B cell (primary cell): Measurements from ENCODE around the gene KREMEN2. TPM values are rescaled to one million over a fixed set of nuclear protein-coding genes. Genes with fewer than 3 reads are reported as not detected.

ENCODE experiments used
- ATAC-seq: fragments of 200-7000 bp; cut with Tn5 transposase; one replicate; pipeline ENCODE4 v1.10.0; 2021; ENCODE audit warnings: low read depth, mild to moderate bottlenecking, moderate number of reproducible peaks, moderate library complexity
- CTCF ChIA-PET: fragments of 350-600 bp; sonication (Branson Sonifier 250); formaldehyde crosslinking; loops from one replicate; lab custom pipeline; 2021; ENCODE audit warnings: antibody characterized with exemption, inconsistent platforms; lab: Charles Lee
- POLR2A ChIA-PET: fragments of 350-600 bp; sonication (Branson Sonifier 250); formaldehyde crosslinking; loops from one replicate; lab custom pipeline; 2021; ENCODE audit warnings: antibody characterized with exemption; lab: Charles Lee
- DNase-seq: peaks from one replicate; pipeline ENCODE4 v3.0.0; 2013
- H2AFZ ChIP-seq: 2 replicates; pipeline ENCODE4 v1.6.1; 2012; ENCODE audit warnings: mild to moderate bottlenecking, low read depth, low read length; ENCODE audit not compliant: insufficient read depth, poor library complexity, severe bottlenecking
- H3K27ac ChIP-seq, 2 donors: 1 replicate in 1 of 2; 2 replicates in 1 of 2; pipeline ENCODE4 v1.5.1; 2012 to 2013; ENCODE audit warnings: low read length in 2 of 2, mild to moderate bottlenecking in 2 of 2, moderate library complexity in 1 of 2
- H3K27me3 ChIP-seq, 4 experiments: fragments of 200-600 bp in 1 of 4; sonication (generic) in 1 of 4; replicated peaks in 1 of 4; 1 replicate in 2 of 4; 2 replicates in 2 of 4; pipeline versions ENCODE4 v1.6.1 to v1.7.0; 2013 to 2016; ENCODE audit warnings: low read length in 3 of 4, mild to moderate bottlenecking in 2 of 4, mixed read lengths in 1 of 4, moderate library complexity in 1 of 4; ENCODE audit not compliant: insufficient read depth in 4 of 4, control insufficient read depth in 3 of 4; ENCODE audit errors: control extremely low read depth in 1 of 4
- H3K36me3 ChIP-seq, 2 experiments: replicated peaks in 1 of 2; 1 replicate in 1 of 2; 2 replicates in 1 of 2; pipeline versions ENCODE4 v1.6.1 to v1.7.1; 2013; ENCODE audit warnings: low read length in 1 of 2; ENCODE audit not compliant: insufficient read depth in 2 of 2, control insufficient read depth in 1 of 2; ENCODE audit errors: control extremely low read depth in 1 of 2, extremely low read depth in 1 of 2
- H3K4me1 ChIP-seq, 2 donors: fragments of 200-600 bp in 1 of 2; sonication (generic) in 1 of 2; 1 replicate in 1 of 2; 2 replicates in 1 of 2; pipeline versions ENCODE4 v1.5.1 to v1.6.1; 2013 to 2017; ENCODE audit warnings: low read length in 2 of 2; ENCODE audit not compliant: control insufficient read depth in 2 of 2, insufficient read depth in 2 of 2
- H3K4me2 ChIP-seq: replicated peaks from 2 replicates; pipeline ENCODE3; 2012; ENCODE audit warnings: mild to moderate bottlenecking, low read depth, low read length; ENCODE audit not compliant: poor library complexity, severe bottlenecking
- H3K4me3 ChIP-seq, 5 experiments: fragments of 200-600 bp in 1 of 5; sonication (generic) in 1 of 5; 1 replicate in 3 of 5; 2 replicates in 2 of 5; pipeline versions ENCODE4 v1.5.1 to v1.7.0; 2011 to 2016; ENCODE audit warnings: low read length in 4 of 5, mild to moderate bottlenecking in 4 of 5, low read depth in 2 of 5, control low read depth in 1 of 5, moderate library complexity in 1 of 5; ENCODE audit not compliant: insufficient read depth in 1 of 5; ENCODE audit errors: control extremely low read depth in 1 of 5, extremely low read depth in 1 of 5
- H3K79me2 ChIP-seq: fragments of 200-600 bp; sonication (generic); one replicate; pipeline ENCODE4 v1.6.0; 2016; ENCODE audit warnings: low read length; ENCODE audit not compliant: control insufficient read depth, insufficient read depth
- H3K9ac ChIP-seq: fragments of 200-600 bp; sonication (generic); 2 replicates; pipeline ENCODE4 v1.6.1; 2017; ENCODE audit warnings: mild to moderate bottlenecking, low read length, moderate library complexity
- H3K9me3 ChIP-seq, 3 donors: one replicate each; pipeline versions ENCODE4 v1.6.1 to v1.7.1; 2013; ENCODE audit warnings: low read length in 2 of 3; ENCODE audit not compliant: control insufficient read depth in 2 of 3, insufficient read depth in 1 of 3; ENCODE audit errors: control extremely low read depth in 1 of 3
- H4K20me1 ChIP-seq: 2 replicates; pipeline ENCODE4 v1.6.0; 2012; ENCODE audit warnings: mild to moderate bottlenecking, low read length; ENCODE audit not compliant: insufficient read depth, control insufficient read depth, poor library complexity, severe bottlenecking
- H3K27ac Mint-ChIP-seq: one replicate; pipeline ENCODE4 v1.8.0; 2021; ENCODE audit warnings: mixed read lengths
- H3K27me3 Mint-ChIP-seq: one replicate; pipeline ENCODE4 v1.8.0; 2021; ENCODE audit warnings: mixed read lengths
- H3K4me1 Mint-ChIP-seq: one replicate; pipeline ENCODE4 v1.8.0; 2021; ENCODE audit warnings: mixed read lengths
- H3K4me3 Mint-ChIP-seq: one replicate; pipeline ENCODE4 v1.8.0; 2021; ENCODE audit warnings: mixed read lengths
- H3K9me3 Mint-ChIP-seq: one replicate; pipeline ENCODE4 v1.8.0; 2022; ENCODE audit warnings: mixed read lengths; ENCODE audit not compliant: insufficient read depth
- CTCF ChIP-seq: fragments of 200-600 bp; IDR thresholded peaks from one replicate; pipeline ENCODE4 v1.8.0; 2022; ENCODE audit warnings: antibody characterized with exemption, mild to moderate bottlenecking
- EZH2 ChIP-seq: IDR thresholded peaks from 2 replicates; pipeline ENCODE4 v1.6.1; 2012; ENCODE audit warnings: borderline replicate concordance, low read depth, mild to moderate bottlenecking, moderate library complexity, low read length; ENCODE audit not compliant: insufficient read depth, poor library complexity, severe bottlenecking
- whole genome bisulfite sequencing: methylation state at CpG from one replicate; pipeline ENCODE4 v1.1.5; 2013; ENCODE audit warnings: missing lambda C conversion rate; ENCODE audit not compliant: insufficient coverage; 5-methylcytosine and 5-hydroxymethylcytosine counted together
- intact Hi-C: fragments of 100-400 bp; cut with micrococcal nuclease; formaldehyde crosslinking; loops from one replicate; pipeline ENCODE4 v1.10.0; 2022
- polyA plus RNA-seq: library from polyadenylated mRNA; depleted of rRNA; stranded (reverse); fragments of >200 nt; gene quantifications from 2 replicates; pipeline ENCODE4 v1.2.3, GENCODE V29; 2012
- total RNA-seq, 2 donors: library from RNA; stranded (reverse); fragments of 120-200 nt in 1 of 2; gene quantifications; 1 replicate in 1 of 2; 2 replicates in 1 of 2; pipeline versions ENCODE4 v1.2.3 to v1.2.4, GENCODE V29; 2013 to 2022

The KREMEN2 gene
- total and polyA plus RNA-seq, 2 donors (not counting 1 experiment from before 2014, with no cell fraction given): 0.17 to 1.1 TPM

- CTCF ChIA-PET: no interaction called here
- H2AFZ ChIP-seq: no peak overlapping the region
Measured at GRCh38 chr16:2992383-2993081, 28.5 kb downstream of the KREMEN2 start.

More at GRCh38 chr16:2992383-2993081, 28.5 kb downstream of the KREMEN2 start:
- TF ChIP-seq CTCF (no peak), EZH2 (no peak)
- Histone ChIP-seq H3K36me3 (no peaks in the 10 kb centered on the region), H3K9ac (no peak overlapping the region), H3K4me1 (no peaks in the 10 kb centered on the region), H3K9me3 (no peaks in the 10 kb centered on the region), H3K4me2 (no peak overlapping the region), H3K4me3 (no peak overlapping the region), H4K20me1 (no peaks in the 10 kb centered on the region), H3K79me2 (no peaks in the 10 kb centered on the region), H3K27me3 (peaks cover 0 to under 1% (median 0%) of the 10 kb centered on the region in 4 experiments), H3K27ac (no peak overlapping the region)
- Mint-ChIP-seq H3K9me3 (no peaks in the 10 kb centered on the region), H3K27ac (no peak overlapping the region), H3K4me3 (no peak overlapping the region), H3K4me1 (no peaks in the 10 kb centered on the region), H3K27me3 (no peaks in the 10 kb centered on the region)
- ATAC-seq (no peak), DNase-seq (no peak)
- intact Hi-C loops: no loop called here
- POLR2A ChIA-PET: no interaction called here
- WGBS: 84% methylated on average over 4 of the region's 14 CpGs
